ENCODE data around the gene NCS1.

The NCS1 gene

GRCh38 chr9:130177898-130178805 is 5.9 kb downstream of the NCS1 start:
- no peak for DNase-seq

GRCh38 chr9:130179331-130179907 is 7.2 kb downstream of the NCS1 start:
- DNase-seq: no peak

GRCh38 chr9:130180516-130180915 is 8.3 kb downstream of the NCS1 start:
- DNase-seq: no peak

- no peak for DNase-seq
Measured at GRCh38 chr9:130181678-130182380, 9.6 kb downstream of the NCS1 start.

GRCh38 chr9:130182381-130182909 is 10.2 kb downstream of the NCS1 start:
- no peak for DNase-seq

GRCh38 chr9:130183133-130183762 is 11.0 kb downstream of the NCS1 start:
- no peak for DNase-seq

- DNase-seq: no peak
Measured at GRCh38 chr9:130185017-130185416, 12.8 kb downstream of the NCS1 start.

- no peak for DNase-seq
Measured at GRCh38 chr9:130185490-130186031, 13.4 kb downstream of the NCS1 start.

- no peak for DNase-seq
Measured at GRCh38 chr9:130186051-130186450, 13.8 kb downstream of the NCS1 start.

- no peak for DNase-seq
Measured at GRCh38 chr9:130186839-130187522, 14.8 kb downstream of the NCS1 start.

GRCh38 chr9:130187523-130187846 is 15.3 kb downstream of the NCS1 start:
- no peak for DNase-seq

GRCh38 chr9:130188860-130189481 is 16.8 kb downstream of the NCS1 start:
- no peak for DNase-seq

GRCh38 chr9:130189840-130190239 is 17.6 kb downstream of the NCS1 start:
- DNase-seq: no peak

GRCh38 chr9:130191068-130191748 is 19.0 kb downstream of the NCS1 start:
- DNase-seq: no peak

GRCh38 chr9:130191749-130192120 is 19.5 kb downstream of the NCS1 start:
- no peak for DNase-seq

GRCh38 chr9:130192382-130192999 is 20.3 kb downstream of the NCS1 start:
- no peak for DNase-seq

- DNase-seq: no peak
Measured at GRCh38 chr9:130193103-130193502, 20.9 kb downstream of the NCS1 start.

GRCh38 chr9:130193531-130194377 is 21.6 kb downstream of the NCS1 start:
- DNase-seq: no peak

- no peak for DNase-seq
Measured at GRCh38 chr9:130194378-130194932, 22.3 kb downstream of the NCS1 start.
